ENCODE data around the gene CLDN10. TPM values are rescaled to one million over a fixed set of nuclear protein-coding genes. Genes with fewer than 3 reads are reported as not detected.

CLDN10 gene
- total and polyA plus RNA-seq, 2 of the 8 experiments (the other 6 are each of a cell fraction or from before 2014, with no cell fraction given) = 41.2 to 43.6 TPM

DNA sequence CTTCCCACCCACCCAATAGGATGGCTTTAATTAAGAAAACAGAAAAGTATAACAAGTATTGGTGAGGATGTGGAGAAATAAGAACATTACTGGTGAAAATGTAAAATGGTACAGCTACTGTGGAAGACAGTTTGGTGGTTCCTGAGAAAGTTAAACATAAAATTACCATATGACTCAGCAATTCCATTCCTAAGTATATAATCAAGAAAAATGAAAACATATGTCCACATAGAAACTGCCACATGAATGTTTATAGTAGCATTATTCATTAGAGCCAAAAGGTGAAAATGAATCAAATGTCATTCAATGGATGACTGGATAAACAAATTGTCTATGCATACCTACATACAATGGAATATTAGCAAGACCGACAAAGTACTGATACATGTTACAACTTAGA lies 75.1 kb downstream of the CLDN10 start (continued):
- TF ChIP-seq ASH2L (IDR thresholded peaks at IDR 0.05; ENCODE audit: low read length) = no peak
- no peak for TF ChIP-seq KDM4A (IDR thresholded peaks at IDR 0.05; ENCODE audit: low read depth, low read length, severe bottlenecking)
- TF ChIP-seq CEBPB (IDR thresholded peaks at IDR 0.05; ENCODE audit: low read depth, low read length) = no peak
- no peak for TF ChIP-seq CHD7 (IDR thresholded peaks at IDR 0.05; ENCODE audit: insufficient replicate concordance, low read length)
- no peak for TF ChIP-seq GTF2F1 (IDR thresholded peaks at IDR 0.05; ENCODE audit: borderline replicate concordance, low read depth, low read length)
- no peak for TF ChIP-seq KDM5A (IDR thresholded peaks at IDR 0.05; ENCODE audit: low read length)
- no peak for TF ChIP-seq POLR2A (IDR thresholded peaks at IDR 0.05; ENCODE audit: control extremely low read depth in 1 of 2, low read depth in 2 of 2, low read length in 2 of 2)
- TF ChIP-seq RAD21 (IDR thresholded peaks at IDR 0.05 in 1 of 2, conservative IDR thresholded peaks at IDR 0.05 in 1 of 2; ENCODE audit: low read depth in 2 of 2, low read length in 2 of 2) = no peak
